Skeletal muscle satellite cell (primary cell): Measurements from ENCODE around the gene CELF2.
"Not testable (repeated sequence)": the region's sequence is repeated elsewhere in the genome, so short reads cannot be mapped to it uniquely, and the experiment has no call there.

ENCODE experiments used
- H3K27me3 ChIP-seq: 2 replicates; pipeline ENCODE4 v1.7.0; 2013; ENCODE audit warnings: low read length; ENCODE audit not compliant: control insufficient read depth, insufficient read depth
- H3K36me3 ChIP-seq: 2 replicates; pipeline ENCODE4 v1.7.0; 2013; ENCODE audit warnings: mild to moderate bottlenecking, control low read depth, low read length; ENCODE audit not compliant: insufficient read depth
- H3K4me1 ChIP-seq: 2 replicates; pipeline ENCODE4 v1.7.0; 2013; ENCODE audit warnings: low read length; ENCODE audit not compliant: control insufficient read depth, insufficient read depth
- H3K4me2 ChIP-seq: 2 replicates; pipeline ENCODE4 v1.7.0; 2013; ENCODE audit warnings: mild to moderate bottlenecking, low read length
- H3K4me3 ChIP-seq: 2 replicates; pipeline ENCODE4 v1.7.0; 2013; ENCODE audit warnings: low read length
- H3K9ac ChIP-seq: 2 replicates; pipeline ENCODE4 v1.7.0; 2013; ENCODE audit warnings: mild to moderate bottlenecking, low read depth, low read length, moderate library complexity
- H3K9me3 ChIP-seq: replicated peaks from 2 replicates; pipeline ENCODE4 v1.7.0; 2013; ENCODE audit warnings: mild to moderate bottlenecking, control low read depth, low read length

The CELF2 gene

DNA sequence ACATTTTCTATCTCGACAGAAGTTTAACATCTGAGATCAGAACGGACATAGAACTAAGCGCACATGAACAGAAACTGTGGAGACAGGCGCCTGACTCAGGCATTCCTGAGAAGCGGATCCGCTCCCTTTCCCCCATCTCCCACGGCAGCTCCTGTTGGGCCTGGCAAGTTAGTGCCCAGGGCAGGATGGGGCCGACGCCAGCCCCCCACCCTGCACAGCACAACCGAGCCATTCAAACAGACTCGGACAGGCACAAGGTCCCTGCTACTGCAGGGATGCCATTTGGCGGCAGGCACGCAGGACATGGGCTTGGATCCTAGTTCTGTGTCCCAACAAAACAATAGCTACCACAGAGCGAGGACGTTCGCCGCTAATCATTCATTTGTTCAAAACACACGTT is 322.0 kb downstream of the CELF2 start:
- H3K27me3 ChIP-seq = peaks cover 3% of the 10 kb centered on the region
- H3K4me3 ChIP-seq = no peak overlapping the region
- H3K9ac ChIP-seq = no peak overlapping the region
- H3K4me1 ChIP-seq = no peaks in the 10 kb centered on the region
- H3K36me3 ChIP-seq = no peaks in the 10 kb centered on the region
- H3K9me3 ChIP-seq = no peaks in the 10 kb centered on the region
- no peak overlapping the region for H3K4me2 ChIP-seq

DNA sequence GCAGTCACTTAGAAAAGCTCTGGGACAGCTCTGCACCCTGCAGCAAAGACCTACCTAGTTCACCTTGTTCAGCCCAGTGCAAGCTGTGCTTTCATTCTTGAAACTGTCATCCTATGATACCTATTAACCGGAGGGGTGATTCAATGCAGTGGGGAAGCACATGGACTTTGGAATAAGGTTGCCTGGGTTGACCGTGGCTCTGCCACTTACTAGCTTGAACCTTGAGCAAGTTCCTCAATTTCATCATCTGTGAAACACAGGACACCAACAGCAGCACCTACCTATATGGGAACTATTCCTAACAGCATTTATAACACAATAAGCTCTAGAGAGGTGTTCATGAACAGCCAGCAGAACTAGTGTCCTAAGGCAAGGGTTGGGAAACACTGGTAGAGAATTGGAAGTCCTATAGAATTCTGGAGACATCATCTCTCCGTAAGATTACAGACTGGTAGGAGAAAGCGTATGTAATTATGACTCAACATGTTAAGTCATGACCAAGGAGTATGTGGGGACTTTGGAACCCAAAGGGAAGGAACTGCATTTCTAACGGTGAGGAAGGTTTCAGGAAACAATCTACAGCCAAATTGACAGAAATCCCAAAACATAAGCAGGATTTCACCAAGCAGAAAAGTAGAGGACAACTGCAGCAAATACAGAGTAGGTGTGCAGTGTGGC is 323.8 kb downstream of the CELF2 start:
- Histone ChIP-seq H3K9me3 (no peaks in the 10 kb centered on the region), H3K4me1 (no peaks in the 10 kb centered on the region), H3K36me3 (no peaks in the 10 kb centered on the region), H3K4me3 (no peak overlapping the region), H3K4me2 (no peak overlapping the region), H3K9ac (no peak overlapping the region), H3K27me3 (peaks cover 3% of the 10 kb centered on the region)

DNA sequence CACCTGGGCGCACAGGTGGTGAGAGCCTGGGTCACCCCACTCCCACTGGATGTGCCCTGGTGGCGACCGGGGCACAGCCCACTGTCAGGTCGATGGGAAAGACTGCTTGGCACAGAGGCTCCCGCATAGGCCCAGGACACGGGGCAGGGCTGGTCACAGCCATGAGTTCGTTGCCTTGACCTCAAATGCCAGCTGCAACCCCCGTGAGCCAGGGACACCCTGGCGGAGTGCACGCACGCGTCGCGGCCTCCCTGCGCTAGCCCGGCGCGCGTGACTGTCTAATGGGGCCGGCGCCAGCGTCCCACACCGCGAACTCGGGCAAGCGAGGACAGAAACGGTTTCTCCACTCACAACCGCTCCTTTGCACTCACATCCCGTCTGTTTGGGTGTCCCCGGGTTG is 326.4 kb downstream of the CELF2 start:
- Histone ChIP-seq H3K27me3 (peaks cover 8% of the 10 kb centered on the region), H3K4me3 (no peak overlapping the region), H3K9ac (no peak overlapping the region), H3K36me3 (no peaks in the 10 kb centered on the region), H3K9me3 (no peaks in the 10 kb centered on the region), H3K4me2 (no peak overlapping the region), H3K4me1 (no peaks in the 10 kb centered on the region)

DNA sequence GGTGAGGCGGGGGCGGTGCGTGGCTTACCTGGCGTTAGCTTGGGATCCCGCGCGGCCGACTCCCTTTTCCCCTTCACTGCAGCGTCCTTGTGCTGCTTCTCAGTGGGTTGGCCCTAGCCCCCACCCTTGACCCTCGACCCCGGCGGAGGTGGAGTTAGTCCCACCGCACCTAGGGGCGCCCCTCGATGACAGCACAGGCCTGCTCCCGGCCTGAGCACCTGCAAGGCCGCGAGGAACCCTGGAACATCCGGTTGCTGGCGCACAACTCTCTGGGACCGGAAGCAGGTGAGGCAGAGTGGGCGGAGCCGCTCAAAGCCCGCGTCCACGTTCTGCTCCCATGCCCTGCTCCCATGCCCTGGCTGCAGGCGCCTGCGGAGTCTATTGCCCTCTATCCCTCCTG is 326.9 kb downstream of the CELF2 start:
- H3K27me3 ChIP-seq = peaks cover 9% of the 10 kb centered on the region
- no peak overlapping the region for H3K4me2 ChIP-seq
- H3K9ac ChIP-seq = no peak overlapping the region
- H3K36me3 ChIP-seq = no peaks in the 10 kb centered on the region
- H3K4me1 ChIP-seq = no peaks in the 10 kb centered on the region
- H3K9me3 ChIP-seq = no peaks in the 10 kb centered on the region
- H3K4me3 ChIP-seq = no peak overlapping the region

DNA sequence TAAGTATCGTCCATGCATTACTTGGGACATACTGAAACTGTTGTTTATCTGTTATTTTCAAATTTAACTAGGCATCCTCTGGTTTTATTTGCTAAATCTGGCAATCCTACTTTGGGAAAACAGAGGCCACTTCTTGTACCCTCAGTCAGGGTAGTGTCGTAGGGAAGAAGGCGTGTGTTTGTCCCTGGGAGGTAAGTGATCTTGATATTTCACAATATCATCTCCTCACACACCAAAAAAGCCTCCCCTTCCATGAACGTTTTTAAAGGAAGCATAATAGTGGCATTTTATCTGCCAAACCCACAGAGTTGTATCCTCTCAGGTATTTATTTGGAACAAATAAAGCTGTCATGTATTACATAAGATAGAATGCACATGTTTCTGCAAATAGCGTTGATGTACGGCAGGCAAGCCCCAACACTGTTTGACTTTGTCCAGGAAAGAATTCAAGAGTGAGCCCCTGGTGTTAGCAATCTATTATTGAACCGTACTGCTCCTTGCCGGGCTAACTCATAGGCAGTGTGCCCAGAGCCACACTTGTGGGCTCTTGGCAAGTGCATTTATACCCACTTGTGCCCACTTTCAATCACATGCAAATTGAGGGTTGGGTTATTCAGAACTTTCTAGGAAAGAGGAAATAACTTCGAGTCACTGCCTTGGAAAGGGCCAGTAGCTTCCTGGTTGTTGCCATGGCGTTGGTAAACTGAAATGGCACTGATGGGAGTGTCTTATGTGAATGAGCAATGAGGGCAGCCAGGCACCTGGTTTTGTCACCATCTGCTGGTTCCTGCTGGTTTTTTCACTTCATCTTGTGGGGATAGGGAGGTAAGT is 327.8 kb downstream of the CELF2 start:
- no peak overlapping the region for H3K4me3 ChIP-seq
- H3K4me2 ChIP-seq = no peak overlapping the region
- no peaks in the 10 kb centered on the region for H3K9me3 ChIP-seq
- no peaks in the 10 kb centered on the region for H3K4me1 ChIP-seq
- H3K27me3 ChIP-seq = peaks cover 9% of the 10 kb centered on the region
- H3K9ac ChIP-seq = no peak overlapping the region
- H3K36me3 ChIP-seq = no peaks in the 10 kb centered on the region

DNA sequence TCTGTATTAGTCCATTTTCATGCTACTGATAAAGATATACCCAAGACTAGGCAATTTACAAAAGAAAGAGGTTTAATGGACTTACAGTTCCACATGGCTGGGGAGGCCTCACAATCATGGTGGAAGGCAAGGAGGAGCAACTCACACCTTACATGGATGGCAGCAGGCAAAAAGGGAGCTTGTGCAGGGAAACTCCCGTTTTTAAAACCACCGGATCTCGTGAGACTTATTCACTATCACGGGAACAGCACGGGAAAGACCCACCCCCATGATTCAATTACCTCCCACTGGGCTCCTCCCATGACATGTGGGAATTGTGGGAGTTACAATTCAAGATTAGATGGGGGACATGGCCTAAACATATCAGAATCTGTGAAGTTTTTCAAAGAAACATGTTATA is 329.9 kb downstream of the CELF2 start:
- H3K4me1 ChIP-seq, H3K36me3 ChIP-seq, H3K9me3 ChIP-seq, H3K9ac ChIP-seq, H3K4me2 ChIP-seq, H3K4me3 ChIP-seq: not testable (repeated sequence)
- H3K27me3 ChIP-seq = peaks cover 12% of the 10 kb centered on the region

DNA sequence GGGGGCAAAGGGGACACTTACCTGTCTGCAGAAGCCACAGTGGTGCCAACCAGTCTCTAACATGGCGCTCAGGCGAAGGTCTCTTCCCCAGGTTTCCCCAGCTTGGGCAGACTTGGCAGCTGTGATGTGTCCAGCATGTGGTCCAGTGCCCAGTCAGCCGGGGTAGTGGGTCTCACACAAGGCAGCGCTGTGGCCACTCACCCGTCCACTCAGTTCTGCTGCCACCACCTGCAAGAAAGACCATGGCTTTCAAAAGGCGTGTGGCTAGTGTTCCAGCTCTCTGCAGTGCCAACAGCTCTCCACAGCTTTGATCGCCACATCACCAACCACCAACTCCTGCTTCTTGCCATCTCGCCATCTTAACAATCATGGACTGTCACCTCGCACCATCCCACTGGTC is 334.1 kb downstream of the CELF2 start:
- Histone ChIP-seq H3K27me3 (peaks cover 12% of the 10 kb centered on the region), H3K4me3 (no peak overlapping the region), H3K9me3 (no peaks in the 10 kb centered on the region), H3K4me1 (no peaks in the 10 kb centered on the region), H3K4me2 (no peak overlapping the region), H3K9ac (no peak overlapping the region), H3K36me3 (no peaks in the 10 kb centered on the region)

DNA sequence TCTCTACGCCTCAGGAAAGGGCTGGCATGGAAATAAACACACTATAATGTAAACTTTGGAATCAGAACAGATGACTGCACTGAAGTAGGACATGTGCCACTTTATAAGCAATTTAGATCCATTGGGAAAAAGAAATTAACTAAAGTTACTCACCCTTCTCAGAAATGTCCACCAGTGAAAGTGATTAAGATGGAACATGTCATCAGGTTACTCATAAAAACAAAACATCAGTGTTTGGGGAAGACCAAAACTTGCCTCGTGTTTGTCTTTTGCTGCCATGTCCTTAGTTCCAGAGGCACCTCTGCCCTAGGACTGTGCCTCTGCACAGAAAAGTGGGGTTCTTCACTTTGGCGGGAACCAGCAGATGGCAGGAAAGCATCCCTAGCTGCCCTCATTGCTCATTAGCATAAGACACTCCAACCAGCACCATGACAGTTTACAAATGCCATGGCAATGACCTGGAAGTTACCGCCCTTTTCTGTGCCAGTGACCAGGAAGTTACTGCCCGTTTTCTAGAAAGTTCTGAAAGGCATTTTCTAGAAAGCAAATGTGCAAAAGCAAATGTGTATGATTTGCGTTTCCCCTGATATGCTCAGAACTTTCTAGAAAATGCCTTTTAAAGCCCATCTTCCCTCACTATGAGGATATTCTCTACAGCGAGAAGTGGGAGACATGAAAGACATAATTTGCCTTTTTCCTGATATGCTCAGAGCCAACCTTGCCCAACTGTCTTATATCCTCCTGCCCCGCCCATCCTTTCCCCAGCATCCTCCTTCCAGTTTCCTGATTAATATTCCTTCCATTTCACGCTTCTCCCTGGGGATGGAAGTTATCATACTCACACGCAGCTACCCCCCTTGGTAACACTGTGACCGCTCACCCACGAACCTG is 335.6 kb downstream of the CELF2 start:
- Histone ChIP-seq H3K4me2 (no peak overlapping the region), H3K9ac (no peak overlapping the region), H3K27me3 (peaks cover 22% of the 10 kb centered on the region), H3K4me3 (no peak overlapping the region), H3K4me1 (no peaks in the 10 kb centered on the region), H3K36me3 (no peaks in the 10 kb centered on the region), H3K9me3 (no peaks in the 10 kb centered on the region)

DNA sequence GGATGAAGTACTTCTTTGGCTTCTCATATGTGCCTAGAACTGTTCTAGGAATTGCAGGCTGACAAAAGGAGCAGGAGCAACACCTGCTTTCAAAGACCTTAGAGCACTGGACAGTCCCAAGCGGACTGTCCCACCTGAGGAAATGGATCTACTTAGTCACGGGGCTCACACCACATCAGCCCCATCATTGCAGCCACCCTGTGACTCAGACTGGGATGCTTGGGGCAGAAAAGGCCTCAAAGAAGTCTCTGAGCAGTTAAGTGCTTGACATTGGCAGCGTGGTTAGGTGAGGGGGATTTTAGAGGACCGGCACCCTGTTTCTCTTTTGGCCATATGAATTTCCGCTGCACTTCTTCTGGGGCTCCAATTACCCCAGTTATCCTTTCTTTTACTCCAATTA is 337.2 kb downstream of the CELF2 start:
- no peak overlapping the region for H3K4me2 ChIP-seq
- H3K4me3 ChIP-seq = no peak overlapping the region
- H3K27me3 ChIP-seq = peaks cover 16% of the 10 kb centered on the region
- no peaks in the 10 kb centered on the region for H3K36me3 ChIP-seq
- H3K9ac ChIP-seq = no peak overlapping the region
- H3K4me1 ChIP-seq = no peaks in the 10 kb centered on the region
- no peaks in the 10 kb centered on the region for H3K9me3 ChIP-seq

DNA sequence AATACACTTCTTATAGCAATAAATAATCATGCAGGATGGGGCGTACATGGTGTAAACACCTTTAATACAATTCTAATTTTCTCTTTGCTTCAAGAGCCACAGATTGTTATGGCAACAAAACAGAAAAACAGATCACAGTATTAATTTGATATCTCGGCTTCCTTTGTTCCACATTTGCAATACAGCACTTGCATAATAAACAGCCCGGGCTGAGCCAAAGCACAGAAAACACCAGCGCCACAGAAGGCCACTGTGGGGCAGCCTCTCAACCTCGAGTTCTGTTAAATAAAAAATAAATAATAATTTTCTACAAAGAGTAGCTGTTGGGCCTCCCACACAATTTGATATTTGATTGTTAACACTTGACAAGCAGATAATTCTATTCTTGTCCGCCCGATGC is 337.9 kb downstream of the CELF2 start:
- no peaks in the 10 kb centered on the region for H3K36me3 ChIP-seq
- H3K9me3 ChIP-seq = no peaks in the 10 kb centered on the region

DNA sequence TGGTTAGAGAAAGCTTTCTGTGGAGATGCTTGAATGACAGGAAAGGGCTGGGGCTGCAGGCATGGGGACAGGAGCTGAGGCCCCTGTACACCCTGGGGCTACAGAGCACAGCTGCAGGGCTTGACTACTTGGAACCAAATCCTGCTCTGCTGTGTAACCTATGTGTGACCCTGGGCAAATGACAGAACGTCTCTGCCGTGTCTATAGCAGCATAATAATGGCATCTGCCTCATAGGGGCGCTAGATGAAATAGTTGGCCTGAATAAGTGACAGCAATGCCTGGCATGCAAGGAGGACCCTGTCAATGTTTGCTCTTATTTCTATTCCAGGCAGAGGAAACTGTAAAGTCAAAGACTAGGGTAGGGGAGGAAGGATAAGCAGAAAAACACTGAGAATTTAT is 339.8 kb downstream of the CELF2 start:
- Histone ChIP-seq H3K9ac (no peak overlapping the region), H3K9me3 (no peaks in the 10 kb centered on the region), H3K36me3 (no peaks in the 10 kb centered on the region), H3K4me1 (no peaks in the 10 kb centered on the region), H3K4me2 (no peak overlapping the region), H3K27me3 (peaks cover 10% of the 10 kb centered on the region), H3K4me3 (no peak overlapping the region)

More for the DNA sequence above, 337.9 kb downstream of the CELF2 start:
- Histone ChIP-seq H3K27me3 (peaks cover 16% of the 10 kb centered on the region), H3K4me3 (no peak overlapping the region), H3K4me1 (no peaks in the 10 kb centered on the region), H3K9ac (no peak overlapping the region), H3K4me2 (no peak overlapping the region)
